HG02759 (cell line): ENCODE data around the gene DTL.

Experiments used
- ATAC-seq: cut with Tn5 transposase; IDR thresholded peaks from one replicate; pipeline ENCODE4 v1.9.1; 2021; ENCODE audit warnings: mild to moderate bottlenecking, moderate library complexity; ENCODE audit not compliant: unreplicated experiment

DTL gene

DNA sequence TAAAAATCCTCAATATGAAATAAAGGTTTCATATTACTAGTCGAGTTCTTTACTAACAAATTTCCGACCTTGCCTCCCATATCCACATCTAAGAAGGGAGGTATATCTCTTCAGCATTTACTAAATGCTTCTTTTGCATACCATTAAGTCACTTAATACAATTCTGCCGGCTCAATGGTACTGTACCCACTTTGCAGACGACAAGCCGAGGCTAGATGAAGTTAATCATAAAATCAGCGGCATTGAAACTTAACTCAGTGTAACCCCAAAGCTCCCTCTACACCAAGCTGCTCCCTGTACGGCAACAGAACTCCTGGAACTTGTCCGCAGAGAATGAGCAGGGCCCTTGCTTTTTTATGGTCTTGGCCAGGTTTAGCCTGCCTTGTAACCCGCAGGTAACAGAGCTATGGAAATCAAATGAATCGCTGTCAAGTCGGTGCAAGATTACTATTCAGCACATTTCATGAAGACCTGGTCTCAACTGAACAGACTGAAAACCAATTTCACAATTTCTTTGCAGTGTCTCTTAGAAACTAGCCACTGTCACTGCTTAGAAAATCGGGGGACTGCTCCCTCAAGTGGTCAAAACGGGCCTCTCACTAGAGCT, 929 bp upstream of the DTL start:
- ATAC-seq, result peak; percentile 3

DNA sequence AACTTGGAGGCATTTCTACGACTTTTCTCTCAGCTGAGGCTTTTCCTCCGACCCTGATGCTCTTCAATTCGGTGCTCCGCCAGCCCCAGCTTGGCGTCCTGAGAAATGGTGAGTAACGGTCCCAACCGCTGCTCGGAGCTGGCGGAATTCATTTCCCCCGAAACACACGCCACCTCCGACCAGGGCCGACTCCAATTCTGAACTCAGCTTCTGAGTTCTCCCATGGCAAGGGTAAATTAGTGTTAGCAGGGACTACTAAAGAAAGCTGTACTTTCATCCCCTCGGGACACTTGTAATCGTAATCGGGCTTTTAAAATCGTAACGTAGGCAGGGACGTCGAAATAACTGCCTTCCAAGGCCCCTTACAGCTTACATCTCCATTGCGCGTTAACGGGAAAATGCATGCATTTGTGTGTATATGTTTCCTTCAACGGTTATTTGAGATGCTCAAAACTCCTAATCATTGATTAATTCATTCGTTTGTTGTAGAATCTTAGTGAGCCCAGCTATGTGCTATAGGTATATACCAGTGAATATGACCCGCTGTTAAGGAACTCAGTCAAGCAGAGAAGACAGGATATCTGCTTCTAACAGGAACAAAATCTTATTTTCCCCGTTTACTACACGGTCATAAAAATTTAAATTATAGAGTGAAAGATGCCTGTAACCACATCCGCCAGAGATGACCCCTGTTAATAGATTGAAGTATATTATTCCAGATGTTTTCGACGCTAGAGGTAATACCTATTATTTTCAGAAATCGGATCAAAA, 472 bp downstream of the DTL start:
- ATAC-seq, result peak; percentile 20

- no peak for ATAC-seq
These were observed 2.4 kb downstream of the DTL start for GRCh38 chr1:212037900-212038299.

GRCh38 chr1:212039622-212040021, 4.1 kb downstream of the DTL start:
- no peak for ATAC-seq

- ATAC-seq, result no peak
These were observed 5.3 kb downstream of the DTL start for GRCh38 chr1:212040629-212041412.

DNA sequence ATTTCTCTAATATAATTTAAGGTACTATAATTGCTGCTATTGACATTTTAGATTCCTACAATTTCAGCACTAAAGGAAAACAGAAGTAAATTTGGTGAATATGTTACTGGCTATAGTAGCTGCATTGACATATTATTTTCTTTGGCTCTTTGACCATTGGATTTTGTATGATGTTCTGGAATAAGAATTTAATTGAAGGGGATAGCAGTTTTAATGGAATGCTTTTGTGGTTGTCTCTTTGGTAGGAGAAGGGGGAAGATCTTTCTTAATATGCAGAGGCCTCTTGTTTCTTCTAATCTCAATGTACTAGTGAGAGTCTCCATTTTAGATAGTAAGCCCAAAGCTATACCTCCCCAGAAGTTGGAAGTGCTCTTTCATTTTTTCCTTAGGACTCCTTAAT, 6.9 kb downstream of the DTL start:
- no peak for ATAC-seq

DNA sequence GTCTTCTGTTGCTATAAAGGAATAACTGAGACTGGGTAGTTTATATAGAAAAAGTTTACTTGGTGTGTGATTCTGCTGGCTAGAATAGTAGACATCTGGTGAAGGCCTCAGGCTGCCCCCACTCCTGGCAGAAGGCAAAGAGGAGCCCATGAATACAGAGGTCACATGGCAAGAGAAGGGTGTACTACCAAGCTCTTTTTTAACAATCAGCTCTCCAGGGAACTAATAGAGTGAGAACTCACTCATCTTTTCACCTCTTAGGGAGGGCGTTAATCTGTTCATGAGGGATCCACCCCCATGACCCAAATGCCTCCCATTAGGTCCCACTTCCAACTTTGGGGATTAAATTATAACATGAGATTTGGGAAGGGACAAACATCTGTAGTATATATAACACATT, 9.3 kb downstream of the DTL start:
- ATAC-seq, result no peak

- no peak for ATAC-seq
These were observed 10.4 kb downstream of the DTL start for GRCh38 chr1:212045981-212046380.

DNA sequence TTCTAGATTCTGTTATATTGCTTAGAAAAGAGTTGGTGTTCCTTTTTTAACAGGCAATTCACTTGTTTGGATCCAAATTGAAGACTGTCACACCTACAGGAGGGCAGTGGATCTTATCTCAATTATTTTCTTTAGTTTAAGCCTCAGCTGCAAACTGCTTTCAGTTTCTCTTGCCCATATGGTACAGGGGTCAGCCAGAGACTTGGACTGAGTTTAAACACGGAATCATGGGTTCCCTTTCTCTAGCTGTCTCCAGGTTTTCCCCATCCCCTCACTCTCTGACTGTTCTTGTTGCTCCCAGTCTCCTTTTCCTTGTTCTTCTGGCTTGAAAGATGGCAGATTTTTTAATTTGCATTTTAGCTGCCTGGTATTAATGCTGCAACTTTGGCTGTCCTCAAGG, 18.4 kb downstream of the DTL start:
- no peak for ATAC-seq

DNA sequence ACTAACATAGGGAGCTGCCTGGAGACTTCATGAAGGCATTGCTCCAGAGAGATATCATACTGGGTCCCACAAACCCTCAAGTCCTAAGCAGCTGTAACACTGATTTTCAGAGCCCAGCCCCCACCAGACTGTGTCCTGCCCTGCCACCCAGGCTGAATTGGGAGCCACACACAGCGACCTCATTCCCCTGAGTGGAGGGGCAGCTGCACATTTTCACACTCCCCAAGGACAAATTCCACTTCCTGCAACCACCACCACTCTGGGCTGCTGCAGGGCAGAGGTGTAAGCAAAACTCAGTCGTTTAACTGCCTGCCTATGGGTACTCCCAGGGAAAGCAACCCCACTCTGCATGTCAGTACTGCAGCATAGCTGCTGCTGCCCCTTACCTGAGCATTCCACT, 19.8 kb downstream of the DTL start:
- ATAC-seq, result no peak

- no peak for ATAC-seq
These were observed 25.3 kb downstream of the DTL start for GRCh38 chr1:212060632-212061472.

DNA sequence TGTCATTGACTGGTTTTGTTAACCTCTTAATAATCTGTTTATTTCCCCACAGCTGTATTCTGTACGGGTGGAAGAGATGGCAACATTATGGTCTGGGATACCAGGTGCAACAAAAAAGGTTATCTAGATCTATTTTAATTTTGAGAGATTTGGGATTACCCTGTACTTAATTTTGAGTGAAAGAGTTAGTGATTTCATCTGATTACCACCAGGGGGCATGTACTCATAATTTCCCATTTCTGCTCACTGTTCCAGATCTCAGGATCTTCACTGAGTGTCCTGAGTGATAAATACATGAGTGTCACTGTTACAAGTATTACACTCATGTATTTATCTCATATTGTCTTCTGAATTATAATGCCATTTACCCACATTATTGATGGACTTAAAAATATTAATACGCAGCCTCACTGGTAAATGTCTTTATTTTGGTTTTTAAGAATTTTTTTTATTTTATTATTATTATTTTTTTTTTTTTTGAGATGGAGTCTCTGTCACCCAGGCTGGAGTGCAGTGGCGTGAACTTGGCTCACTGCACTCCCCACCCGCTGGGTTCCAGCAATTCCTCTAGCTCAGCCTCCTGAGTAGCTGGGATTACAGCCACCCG, 27.4 kb downstream of the DTL start:
- ATAC-seq, result no peak

GRCh38 chr1:212067787-212068186, 32.2 kb downstream of the DTL start:
- ATAC-seq, result no peak

- ATAC-seq, result no peak
These were observed 35.3 kb downstream of the DTL start for GRCh38 chr1:212070720-212071302.

DNA sequence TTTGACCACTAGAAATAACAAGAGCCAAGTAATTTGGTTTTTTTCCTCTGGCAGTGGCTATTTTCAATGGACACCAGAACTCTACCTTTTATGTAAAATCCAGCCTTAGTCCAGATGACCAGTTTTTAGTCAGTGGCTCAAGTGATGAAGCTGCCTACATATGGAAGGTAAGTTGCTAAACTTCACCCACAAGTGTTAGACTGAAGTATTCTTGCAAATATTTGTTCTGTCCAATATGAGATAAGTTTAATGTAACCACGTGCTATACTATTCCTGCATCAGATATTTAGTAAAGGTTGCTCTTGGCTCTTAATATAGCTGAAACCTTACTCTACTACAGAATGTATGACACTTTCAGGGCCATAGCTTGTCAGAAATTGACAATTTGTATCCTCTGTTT, 36.5 kb downstream of the DTL start:
- no peak for ATAC-seq

DNA sequence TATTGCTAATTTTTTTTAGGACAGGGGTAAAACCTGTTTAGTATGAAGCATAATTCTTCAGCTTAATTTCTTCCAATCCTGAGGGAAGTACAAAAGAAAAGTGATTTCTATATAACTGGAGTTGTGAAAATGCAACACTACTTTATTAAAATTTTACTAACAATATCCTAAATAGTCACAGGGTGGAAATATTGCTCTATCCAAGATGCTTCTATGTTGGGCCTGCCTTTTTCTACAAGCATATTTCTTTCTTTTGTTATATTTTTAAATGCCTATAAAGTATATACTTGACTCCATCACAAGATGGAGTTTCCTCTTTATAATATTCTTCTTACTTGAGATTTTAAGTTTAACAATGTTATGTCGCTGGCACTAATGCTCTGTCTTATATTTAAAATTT, 37.9 kb downstream of the DTL start:
- no peak for ATAC-seq

- no peak for ATAC-seq
These were observed 38.8 kb downstream of the DTL start for GRCh38 chr1:212074313-212074712.

- no peak for ATAC-seq
These were observed 39.3 kb downstream of the DTL start for GRCh38 chr1:212074856-212075255.

- ATAC-seq, result no peak
These were observed 41.5 kb downstream of the DTL start for GRCh38 chr1:212077028-212077427.

DNA sequence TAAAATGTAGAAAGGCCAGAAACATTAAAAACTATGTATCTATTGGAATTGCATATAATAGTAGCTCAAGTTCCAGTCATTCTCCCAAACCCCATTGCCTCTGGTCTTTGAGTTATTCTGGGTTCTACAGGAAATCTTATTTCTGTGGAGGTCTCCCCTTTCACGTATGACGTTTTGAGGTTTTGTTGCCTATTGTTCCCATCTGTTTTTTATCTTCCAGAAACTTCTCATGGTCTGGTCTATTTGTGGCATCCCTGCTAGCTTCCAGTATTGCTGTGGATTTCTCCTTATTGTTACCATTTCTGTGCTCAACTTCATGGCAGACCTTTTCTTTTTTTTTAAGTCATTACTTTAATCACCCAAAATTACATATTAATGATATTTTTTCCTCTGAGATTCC, 43.3 kb downstream of the DTL start:
- ATAC-seq, result no peak
